COLO829 (cell line): ENCODE data around the gene AFF3.

Experiments used
- DNase-seq: peaks from one replicate; pipeline ENCODE4 v3.0.0; 2012; ENCODE audit warnings: low spot score

The AFF3 gene

DNA sequence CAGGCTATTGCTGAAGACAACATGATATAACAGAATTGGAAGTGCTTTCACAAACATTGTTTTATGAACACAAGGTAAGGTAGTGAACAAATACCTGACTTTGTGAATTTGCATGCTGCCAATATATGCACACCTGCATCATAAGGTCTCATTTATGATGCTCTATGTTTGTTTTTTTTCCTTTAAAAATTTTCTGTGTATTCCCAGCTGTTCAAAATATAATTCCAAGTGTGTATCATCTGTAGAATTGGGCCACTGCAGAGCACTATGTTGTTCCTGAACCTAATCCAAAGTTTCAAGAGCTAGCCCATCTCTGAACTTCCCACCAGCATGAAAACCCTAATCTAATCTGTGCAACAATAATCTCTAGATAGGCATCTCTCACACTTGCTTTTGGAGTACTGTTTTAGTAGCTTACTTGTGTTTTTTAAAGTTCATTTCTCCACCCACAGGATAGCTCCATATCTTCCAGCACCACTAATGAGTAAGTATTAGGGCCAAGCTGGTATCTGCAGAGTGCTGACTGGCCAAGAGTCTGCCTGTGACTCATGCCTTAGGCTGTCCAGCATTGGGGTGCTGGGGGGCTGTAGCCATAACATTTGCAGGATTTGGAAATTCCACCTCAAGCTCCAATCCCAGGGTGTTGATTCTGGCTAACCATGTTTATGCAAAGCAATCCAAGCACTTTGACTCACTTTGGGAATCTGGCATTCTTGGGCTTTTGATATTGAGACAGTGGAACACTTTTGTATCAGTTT, 444.4 kb downstream of the AFF3 start:
- no peak for DNase-seq

DNA sequence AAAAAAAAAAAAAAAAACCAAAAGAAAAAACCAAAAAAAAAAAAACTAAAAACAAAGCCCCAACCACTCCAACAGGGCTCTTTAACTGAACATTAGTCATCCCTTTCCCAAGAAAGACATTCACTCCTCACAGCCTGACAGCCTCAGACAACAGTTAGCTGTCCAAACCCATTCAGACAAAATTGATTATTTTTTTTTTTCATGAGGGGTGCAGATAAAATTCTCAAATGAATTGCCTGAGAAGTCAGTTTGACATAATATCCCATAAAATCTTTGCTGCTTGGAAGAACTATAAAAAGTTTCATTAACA, 446.5 kb downstream of the AFF3 start:
- DNase-seq: peak; percentile 17

DNA sequence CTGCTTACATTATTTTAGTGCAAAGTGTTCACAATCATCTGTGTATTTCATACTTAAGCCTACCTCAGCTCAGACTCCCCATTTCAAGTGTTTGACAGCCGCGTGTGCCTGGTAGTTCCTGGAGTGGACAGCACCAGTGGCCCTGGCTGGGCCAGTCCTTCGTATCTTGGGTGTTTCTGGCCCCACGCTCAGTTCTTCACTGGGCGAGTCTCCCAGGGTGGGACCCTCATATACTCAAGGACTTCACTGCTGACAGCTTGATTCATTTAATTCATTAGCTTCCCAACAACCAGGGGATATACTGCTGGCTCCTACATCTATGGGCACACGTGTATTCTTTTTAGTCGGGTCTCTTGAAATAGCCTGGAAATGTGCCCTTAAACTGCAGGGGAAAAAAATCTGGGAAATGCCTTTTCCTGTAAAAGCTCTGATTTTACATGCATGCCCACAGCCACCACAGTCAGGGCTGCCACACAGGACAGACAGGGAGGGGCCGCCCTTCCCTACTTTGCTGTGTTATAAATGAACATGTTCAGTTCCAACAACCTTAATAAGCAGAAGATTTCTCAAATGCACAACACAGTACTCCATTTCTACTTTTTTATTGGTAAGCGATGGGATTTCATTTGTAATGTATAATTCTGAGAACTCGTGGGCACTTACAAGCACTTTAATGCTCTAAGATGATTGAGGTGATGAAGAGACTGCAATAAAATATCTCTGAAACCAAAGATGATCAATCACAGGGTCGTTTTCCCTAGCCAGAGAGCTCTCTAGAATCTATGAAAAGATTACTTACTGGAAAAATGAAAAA, 447.1 kb downstream of the AFF3 start:
- DNase-seq: no peak

DNA sequence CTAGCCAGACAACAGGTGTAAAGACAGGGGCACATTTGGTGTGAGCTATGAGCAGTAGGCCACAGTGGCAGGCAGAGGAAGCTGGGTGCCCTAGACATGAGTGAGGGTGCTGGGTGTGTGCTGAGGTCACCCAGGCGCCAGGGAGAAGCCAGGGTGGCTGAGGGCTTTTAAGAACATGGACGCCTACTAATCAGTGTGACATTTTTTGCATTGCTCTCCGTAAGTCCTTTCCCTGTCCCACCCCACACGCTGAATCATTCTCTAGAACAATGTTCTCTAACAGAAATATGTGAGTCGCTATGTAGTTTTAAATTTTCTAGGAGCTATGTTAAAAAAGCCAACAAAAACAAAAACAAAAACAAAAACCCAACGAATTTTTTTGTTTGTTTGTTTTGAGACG, 448.1 kb downstream of the AFF3 start:
- DNase-seq: no peak

DNA sequence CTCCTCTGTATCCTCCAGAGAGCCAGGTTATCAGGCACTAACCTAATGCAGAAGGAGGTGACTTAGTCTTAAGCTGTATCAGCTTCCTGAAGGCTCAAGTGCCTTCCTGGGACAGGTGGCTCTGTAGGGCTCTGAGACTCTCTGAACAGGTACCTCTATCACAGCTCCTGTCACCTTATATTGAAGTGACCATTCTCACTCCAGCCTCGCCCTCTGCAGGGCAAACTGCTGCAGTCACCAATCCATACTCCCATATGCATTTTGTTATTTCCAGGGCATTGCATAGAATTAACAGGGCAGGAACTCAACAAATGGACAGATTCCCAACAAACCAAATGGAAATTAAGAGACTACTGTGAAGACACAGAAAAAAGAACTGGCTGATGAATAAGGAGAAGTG, 449.6 kb downstream of the AFF3 start:
- no peak for DNase-seq

DNA sequence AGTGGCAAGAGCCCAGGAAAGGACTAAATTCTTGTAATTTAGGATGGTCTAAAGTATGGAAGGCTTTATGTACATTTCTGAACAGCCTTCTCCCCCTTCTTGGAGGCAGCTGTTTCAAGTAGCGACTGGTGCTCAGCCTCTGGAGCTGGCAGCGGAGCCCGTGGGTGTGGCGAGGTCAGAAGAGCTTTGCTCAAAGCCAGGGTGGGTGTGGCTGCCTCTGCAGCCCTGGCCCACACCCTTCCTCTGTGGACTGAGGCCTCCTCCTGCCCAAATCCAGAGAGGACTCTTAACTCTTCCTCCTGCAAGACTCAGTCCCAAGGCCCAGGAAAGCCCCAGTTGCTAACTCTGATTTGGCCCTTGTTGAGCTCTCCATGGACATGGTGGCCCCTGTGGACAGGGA, 450.5 kb downstream of the AFF3 start:
- no peak for DNase-seq

DNA sequence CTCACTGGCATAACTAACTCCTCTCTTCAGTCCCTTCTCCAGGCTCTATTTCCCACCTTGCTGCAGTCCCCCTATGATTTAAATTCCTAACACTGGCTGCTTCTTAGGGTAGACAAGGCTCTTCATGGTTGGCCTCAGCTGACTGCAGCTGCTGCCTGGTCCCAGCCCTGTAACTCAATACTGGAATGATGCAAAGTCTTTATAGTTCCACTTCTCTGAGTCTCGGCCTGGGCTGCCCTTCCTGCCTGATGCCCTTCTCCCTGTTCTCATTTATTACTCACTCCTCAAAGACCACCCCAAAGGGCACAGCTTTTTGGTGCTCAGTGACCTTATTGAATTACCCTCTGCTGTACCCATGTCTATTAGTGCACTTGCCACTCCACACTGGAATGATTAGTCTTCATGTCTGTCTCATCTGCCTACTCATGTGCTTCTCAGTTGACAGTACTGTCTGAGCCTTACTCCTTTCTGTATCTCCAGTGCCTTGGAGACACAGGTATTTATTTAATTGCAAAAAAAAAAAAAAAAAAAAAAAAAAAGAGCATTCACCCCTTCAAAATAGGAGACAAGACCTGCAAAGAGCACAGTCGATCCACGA, 453.1 kb downstream of the AFF3 start:
- DNase-seq: no peak

DNA sequence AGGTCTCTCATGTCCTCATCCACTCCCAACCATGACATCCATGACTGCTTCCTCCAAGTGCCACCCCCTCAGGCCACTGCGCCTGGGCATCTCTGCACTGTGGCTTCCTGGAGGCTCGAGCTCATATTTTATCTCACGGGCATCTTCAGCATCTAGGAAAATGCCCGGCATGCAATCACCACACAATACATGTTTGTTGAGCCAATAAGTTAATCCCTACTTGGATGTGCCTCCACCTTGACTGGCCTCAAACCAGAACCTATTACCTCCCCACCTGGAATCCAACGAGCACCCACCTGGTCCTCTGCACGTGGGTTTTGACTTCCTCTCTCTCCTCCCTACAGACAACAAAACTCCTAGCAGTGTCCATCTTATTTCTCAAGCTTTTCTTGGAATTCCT, 453.7 kb downstream of the AFF3 start:
- no peak for DNase-seq

DNA sequence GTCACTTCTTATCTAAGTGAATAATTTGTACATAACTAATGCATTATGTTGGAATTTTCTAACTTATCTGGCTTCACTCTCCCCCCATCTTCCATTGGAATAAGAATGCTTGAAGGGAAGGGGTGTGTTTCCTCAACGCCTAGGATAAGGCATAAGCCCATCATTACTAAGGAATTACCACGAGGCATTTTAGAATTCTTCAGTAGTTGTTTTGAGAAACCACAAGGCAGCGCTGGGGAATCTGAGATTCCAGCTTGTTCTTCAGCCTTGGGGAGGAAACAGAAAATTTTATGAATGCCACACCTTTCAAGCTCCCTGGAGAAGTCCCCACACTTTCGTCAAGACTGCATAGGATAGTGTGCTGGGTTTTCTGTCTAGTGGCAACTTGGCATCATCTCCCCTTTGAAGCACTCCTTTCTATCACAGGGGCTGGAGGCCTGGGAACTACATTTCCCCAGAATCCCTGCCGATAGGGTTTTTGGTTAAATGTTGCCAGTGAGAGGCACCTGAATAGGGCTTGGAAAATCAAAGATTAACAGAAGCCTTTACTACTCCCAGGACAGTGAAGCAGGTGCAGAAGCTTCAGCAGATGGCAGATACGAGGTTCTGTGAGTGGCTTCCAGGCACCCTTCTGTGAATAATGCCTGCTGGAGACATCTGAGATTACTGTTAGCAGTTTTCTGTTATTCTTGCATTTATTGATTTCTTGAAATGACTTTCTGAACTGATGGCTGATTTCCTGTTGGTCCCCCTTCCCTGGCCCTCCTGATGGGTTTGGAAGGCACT, 459.9 kb downstream of the AFF3 start:
- DNase-seq: no peak

DNA sequence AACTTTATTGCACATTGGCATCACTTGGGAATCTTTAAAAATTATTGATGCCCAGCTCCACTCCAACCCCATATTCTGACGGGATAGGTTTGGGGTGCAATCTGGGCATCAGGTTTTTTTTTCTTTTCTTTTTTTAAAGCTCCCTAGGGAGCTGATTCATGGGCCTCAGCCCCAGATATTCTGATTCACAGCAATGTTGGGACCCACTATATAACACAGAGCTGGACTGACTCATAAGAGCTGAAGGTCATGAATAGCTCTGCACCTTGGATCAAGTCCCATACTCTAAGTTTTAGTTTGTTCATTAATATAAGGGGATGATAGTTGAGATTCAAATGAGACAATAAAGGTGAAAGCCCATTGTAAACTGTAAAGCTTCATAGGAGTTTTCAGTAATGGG, 461.4 kb downstream of the AFF3 start:
- no peak for DNase-seq

DNA sequence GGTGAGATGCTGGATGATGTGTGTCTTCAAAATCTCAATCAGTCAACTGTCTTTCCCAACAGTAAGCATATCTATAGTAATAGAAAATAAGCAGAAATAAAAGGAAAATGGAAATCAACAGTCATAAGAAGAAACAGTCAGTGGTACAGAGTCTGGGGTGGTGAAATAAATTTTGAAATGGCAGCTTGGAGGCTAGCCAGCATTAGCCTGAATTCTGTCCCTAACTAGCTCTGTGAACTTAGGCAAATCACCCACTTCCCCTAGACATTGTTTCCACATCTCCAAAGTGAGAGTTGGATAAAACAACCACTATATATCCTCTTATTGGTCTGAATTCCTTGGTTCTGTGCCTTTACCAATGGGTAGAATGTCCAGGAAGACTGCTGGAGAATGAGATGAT, 462.9 kb downstream of the AFF3 start:
- DNase-seq: no peak

DNA sequence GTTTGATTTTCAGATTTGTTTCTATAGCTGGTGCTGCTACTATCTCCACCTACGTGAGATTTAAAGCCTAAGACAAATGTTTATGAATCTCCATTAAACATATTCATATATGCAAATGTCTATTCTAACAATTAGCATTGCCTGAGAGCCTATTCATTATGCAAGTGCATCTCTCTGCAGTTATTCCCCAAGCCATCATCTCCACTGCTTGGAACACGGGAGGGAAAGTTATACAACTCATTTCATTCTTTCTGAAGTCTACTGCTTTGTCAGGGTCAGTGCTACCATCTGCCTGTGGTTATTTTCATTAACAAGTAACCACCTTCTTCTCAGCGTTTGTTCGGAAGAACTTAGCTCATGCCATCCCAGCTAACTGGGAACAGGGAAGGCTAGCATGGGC, 463.8 kb downstream of the AFF3 start:
- DNase-seq: no peak

DNA sequence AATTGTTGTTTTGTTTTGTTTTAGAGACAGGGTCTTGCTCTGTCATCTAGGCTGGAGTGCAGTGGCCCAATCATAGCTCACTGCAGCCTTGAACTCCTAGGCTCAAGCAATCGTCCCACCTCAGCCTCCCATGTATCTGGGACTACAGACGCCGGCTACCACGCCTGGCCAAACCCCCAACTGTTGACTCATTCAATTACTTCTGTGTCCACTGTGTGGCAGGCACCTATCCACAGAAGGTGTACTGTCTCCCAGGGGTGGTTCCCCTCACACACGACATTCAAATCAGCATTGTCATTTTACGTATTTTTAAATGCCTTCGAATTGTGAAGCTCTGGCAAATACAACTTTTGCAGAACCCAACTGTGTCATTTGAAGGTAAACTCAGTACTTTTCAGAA, 464.6 kb downstream of the AFF3 start:
- no peak for DNase-seq

DNA sequence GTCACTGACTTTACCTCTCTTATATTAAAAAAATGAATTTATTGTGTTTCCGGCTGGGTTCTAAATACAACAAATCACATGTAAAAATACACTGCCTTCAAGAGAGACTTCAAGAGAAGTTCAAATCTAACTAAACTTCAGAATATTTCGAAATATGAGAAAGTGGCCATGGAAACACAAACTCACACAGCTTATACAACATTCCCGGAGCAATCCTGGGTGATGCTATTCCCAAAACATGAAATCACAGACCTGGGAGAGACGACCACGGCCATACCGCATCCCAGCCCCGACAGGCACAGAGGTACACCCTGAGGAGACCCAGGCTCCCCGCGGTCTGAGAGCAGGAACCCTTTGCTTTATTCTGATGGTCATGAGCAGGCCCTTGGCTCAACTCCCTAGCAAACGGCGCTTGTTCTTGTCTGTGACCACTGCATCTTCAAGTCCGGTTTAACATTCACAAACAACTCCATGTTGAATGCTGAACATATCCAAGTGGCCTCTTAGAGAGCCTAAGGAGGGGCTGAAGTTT, 467.2 kb downstream of the AFF3 start:
- DNase-seq: no peak

DNA sequence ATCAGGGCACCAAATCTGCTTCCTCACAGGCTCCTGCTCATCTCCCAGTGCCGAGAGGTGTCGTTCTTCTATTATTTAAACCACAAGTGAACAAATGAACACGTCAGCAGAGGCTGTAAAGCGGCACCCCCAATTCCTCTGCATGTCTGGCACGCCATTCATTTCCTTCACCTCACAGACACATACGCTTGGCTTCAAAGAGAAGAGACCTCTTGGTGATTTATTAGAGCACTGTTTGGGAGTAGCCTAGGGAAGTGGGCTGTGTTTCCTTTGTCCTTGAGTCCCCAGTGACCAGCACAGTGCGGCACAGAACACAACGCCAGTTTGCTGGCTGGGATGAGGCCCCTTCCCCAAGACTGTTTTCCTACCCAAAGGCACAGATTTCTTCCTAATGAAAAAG, 468.3 kb downstream of the AFF3 start:
- no peak for DNase-seq

DNA sequence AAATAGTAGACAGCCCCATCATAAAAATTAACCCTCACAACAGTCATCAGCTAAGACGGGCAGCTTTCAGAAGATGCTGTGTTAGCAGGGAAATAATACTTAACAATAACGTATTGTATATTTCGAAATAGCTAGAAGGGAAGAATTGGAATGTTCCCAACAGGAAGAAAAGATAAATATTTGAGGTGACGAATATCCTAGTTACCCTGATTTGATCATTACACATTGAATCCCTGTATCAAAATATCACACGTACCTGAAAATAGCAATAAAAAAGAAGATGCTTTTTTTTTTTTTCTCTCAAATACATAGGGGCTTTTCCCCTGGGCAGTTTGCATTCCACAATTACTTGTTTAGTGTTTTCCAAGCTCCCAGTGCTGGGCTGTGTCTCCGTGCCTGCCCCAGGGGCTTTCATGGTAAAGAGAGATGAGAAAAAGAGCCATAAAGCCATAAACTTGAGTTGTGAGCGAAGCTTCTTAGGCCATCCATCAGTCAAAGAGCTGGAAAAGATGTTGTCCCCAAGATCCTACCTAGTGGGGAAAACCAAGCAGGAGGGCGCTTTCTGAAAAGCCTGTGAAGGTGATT, 469.5 kb downstream of the AFF3 start:
- no peak for DNase-seq

DNA sequence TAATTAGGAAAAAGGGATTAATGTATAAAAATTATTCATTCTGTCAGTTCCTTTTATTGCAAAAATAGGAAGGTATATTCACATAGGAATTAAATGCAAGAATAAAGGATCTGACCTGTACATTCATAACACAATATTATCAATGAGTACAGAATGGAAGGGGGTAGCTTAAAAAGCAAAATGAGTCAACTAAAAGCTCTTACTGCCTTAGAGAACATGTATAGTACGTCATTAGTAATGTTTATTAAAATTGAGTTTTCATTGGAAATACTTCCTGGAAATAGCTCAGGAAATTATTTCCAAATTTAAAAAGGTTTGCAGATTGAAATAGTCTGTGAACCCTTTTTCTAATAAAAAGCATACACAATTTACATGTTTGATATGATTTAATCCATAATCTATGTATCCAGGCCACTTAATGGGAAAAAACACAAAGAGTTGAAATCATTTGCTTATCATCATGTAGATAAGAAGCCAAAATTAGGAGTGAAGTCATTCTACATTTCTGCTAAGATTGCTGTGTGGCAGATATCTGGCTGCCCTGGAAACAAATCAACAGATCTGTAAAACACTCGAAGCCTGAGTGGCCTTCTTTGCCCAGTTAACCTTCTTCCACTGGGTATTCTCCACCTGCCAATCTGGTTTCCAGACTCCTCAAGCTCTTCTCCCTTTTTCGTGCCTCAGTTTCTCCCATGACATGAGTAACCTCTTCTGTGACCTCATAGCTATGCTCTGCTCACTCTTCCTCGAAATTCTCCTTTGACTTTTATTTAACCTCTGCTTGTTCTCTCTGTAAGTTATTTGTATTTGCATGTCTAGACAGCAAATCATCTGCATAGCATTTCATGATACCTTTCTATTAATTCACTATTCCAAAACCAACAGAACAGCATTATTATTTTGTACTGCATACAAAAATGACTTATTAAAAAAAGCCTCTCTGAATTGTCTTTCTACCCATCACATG, 471.3 kb downstream of the AFF3 start:
- DNase-seq: no peak

DNA sequence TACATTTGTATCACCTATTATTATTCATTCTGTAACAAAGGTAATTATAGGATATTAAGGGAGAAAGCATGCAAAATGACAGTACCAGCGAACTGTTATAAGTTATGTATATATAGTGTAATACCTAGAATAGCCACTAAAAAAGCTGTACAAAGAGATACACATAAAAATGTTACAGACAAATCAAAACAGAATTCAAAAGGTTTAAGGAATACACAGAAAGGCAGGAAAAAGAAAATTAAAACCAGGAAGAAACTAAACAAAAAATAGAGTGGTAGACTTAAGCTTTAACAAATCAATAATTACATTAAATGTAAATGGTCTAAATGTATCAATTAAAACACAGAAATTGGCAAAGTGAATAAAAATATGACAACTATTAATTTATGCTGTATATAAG, 476.1 kb downstream of the AFF3 start:
- DNase-seq: no peak

DNA sequence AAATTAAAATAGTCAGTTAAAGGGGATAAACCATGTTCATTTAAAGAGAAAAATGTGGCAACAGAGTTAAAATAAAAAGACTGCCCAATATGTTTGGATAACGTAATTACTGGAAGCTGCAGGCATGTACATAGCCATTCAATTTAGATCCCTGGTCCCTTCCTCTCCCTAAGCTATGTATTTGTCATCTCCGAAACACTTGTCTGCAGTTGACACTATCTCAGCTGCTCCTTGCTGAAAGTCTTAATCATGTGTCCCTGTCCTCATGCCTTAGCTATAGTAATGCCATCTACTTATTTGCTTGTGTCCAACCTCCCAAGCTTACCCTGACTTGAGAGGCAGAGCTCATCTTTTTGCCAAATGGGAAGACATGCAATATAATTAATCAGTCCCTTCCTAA, 478.7 kb downstream of the AFF3 start:
- DNase-seq: no peak

DNA sequence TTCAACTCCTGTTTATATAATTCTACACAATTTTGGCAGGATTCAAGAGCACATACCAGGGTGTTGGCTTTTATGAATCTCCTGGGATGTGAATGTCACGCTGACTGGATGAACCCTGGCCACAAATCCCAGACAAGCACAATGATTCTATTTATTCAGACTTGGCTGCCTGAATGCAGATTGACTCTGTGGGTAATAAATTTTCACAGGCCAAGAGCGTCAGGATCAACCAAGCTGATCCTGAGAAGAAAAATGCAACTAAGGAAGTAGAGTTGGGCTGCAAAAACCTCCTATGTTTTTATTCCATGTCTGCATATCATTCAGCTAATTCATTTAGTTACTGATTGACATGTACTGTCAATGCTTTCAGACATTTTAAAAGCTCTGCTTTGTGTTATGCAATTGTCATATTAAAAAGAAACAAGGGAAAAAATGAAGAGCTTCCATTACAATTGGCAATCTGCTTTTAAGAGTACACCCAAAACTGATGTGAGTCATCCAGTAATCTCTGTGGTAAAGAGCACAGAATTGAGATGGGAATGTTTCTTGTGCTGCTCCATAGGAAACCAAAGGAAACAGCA, 479.5 kb downstream of the AFF3 start:
- DNase-seq: peak; percentile 94
